Caco-2 (cell line): ENCODE measurements around the gene PIRT. TPM values are rescaled to one million over a fixed set of nuclear protein-coding genes. Genes with fewer than 3 reads are reported as not detected.

Experiments used
- BruUV-seq: library from RNA; stranded (reverse); fragments of 400-500 nt; replicated peaks from 2 replicates; lab custom pipeline; 2021; lab: Mats Ljungman, UMichigan
- CTCF ChIA-PET: fragments of 300-600 bp; sonication (Branson Sonifier 250); formaldehyde crosslinking; loops from one replicate; lab custom pipeline; 2022; ENCODE audit warnings: antibody characterized with exemption; lab: Charles Lee
- POLR2A ChIA-PET: fragments of 300-600 bp; sonication (Branson Sonifier 250); formaldehyde crosslinking; loops from one replicate; lab custom pipeline; 2022; ENCODE audit warnings: antibody characterized with exemption; lab: Charles Lee
- DNase-seq, 2 experiments: peaks; one replicate each; pipeline versions ENCODE4 v3.0.0 to v3.0.0-alpha.2; 2020 to 2022
- H3K27me3 ChIP-seq: replicated peaks from 2 replicates; pipeline ENCODE4 v1.6.0; 2011; ENCODE audit warnings: low read length; ENCODE audit not compliant: control insufficient read depth, insufficient read depth
- H3K36me3 ChIP-seq: 2 replicates; pipeline ENCODE4 v1.5.1; 2011; ENCODE audit warnings: low read length; ENCODE audit not compliant: control insufficient read depth, insufficient read depth
- H3K4me1 ChIP-seq: fragments of 250-450 bp; sonication (Bioruptor Pico); 2 replicates; pipeline ENCODE4 v1.5.1; 2020; ENCODE audit warnings: mild to moderate bottlenecking
- H3K4me3 ChIP-seq: 2 replicates; pipeline ENCODE4 v1.5.1; 2011; ENCODE audit warnings: low read depth, mild to moderate bottlenecking, control low read depth, low read length
- H3K9me3 ChIP-seq: fragments of 250-450 bp; sonication (Bioruptor Pico); 2 replicates; pipeline ENCODE4 v1.5.1; 2020; ENCODE audit warnings: mild to moderate bottlenecking, moderate library complexity
- H3K27ac Mint-ChIP-seq: one replicate; pipeline ENCODE4 v1.8.0; 2022; ENCODE audit warnings: mixed read lengths; ENCODE audit not compliant: unreplicated experiment
- H3K27me3 Mint-ChIP-seq: one replicate; pipeline ENCODE4 v1.8.0; 2022; ENCODE audit warnings: mixed read lengths; ENCODE audit not compliant: insufficient read depth, unreplicated experiment
- H3K36me3 Mint-ChIP-seq: one replicate; pipeline ENCODE4 v1.8.0; 2022; ENCODE audit warnings: mild to moderate bottlenecking, mixed read lengths; ENCODE audit not compliant: insufficient read depth, unreplicated experiment
- H3K4me1 Mint-ChIP-seq: one replicate; pipeline ENCODE4 v1.8.0; 2022; ENCODE audit warnings: low read depth, mixed read lengths; ENCODE audit not compliant: unreplicated experiment
- H3K4me3 Mint-ChIP-seq: one replicate; pipeline ENCODE4 v1.8.0; 2022; ENCODE audit warnings: mild to moderate bottlenecking, moderate library complexity, mixed read lengths; ENCODE audit not compliant: unreplicated experiment
- H3K9me3 Mint-ChIP-seq: one replicate; pipeline ENCODE4 v1.8.0; 2022; ENCODE audit warnings: mixed read lengths; ENCODE audit not compliant: unreplicated experiment
- intact Hi-C: fragments of 100-400 bp; cut with micrococcal nuclease; formaldehyde crosslinking; loops from one replicate; pipeline ENCODE4 v1.10.0; 2022; ENCODE audit not compliant: unreplicated experiment
- total RNA-seq: library from RNA; stranded (reverse); gene quantifications from 2 replicates; pipeline ENCODE4 v1.2.3, GENCODE V29; 2022
- TF ChIP-seq, protein P1 (sequence below), 2 experiments: fragments of 200-600 bp in 1 of 2; IDR thresholded peaks; 1 replicate in 1 of 2; 2 replicates in 1 of 2; pipeline versions ENCODE4 v1.5.1 to v1.8.0; 2011 to 2022; ENCODE audit warnings: antibody characterized with exemption in 1 of 2, control low read depth in 1 of 2, inconsistent platforms in 1 of 2, low read depth in 1 of 2, low read length in 1 of 2, mild to moderate bottlenecking in 1 of 2, moderate library complexity in 1 of 2; ENCODE audit not compliant: insufficient read depth in 1 of 2, severe bottlenecking in 1 of 2, unreplicated experiment in 1 of 2

PIRT gene
- total RNA-seq, 1 experiment from 2014 or later: not detected

DNA sequence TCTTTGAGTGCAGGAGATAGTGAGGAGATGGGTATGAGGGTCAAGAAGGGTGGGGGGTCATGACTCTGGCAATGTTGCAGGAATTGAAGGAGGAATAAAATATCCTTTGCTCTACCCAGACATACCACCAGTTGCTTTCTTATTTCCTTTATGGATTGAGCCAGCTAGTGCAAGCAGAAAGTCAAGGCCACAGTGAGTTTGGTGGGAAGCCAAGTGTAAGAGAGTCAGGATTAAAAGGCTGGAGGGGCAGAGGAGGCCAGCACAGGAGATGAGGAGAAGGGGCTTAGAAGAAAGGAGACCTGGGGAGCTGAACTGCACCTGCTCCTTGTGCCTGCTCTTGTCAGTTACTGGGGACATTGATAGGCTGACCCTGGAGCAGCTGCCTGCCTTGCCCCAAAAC is 16.1 kb downstream of the PIRT start:
- Histone ChIP-seq H3K4me3 (no peak overlapping the region), H3K9me3 (no peaks in the 10 kb centered on the region), H3K4me1 (no peaks in the 10 kb centered on the region), H3K36me3 (no peaks in the 10 kb centered on the region), H3K27me3 (no peaks in the 10 kb centered on the region)
- no peak overlapping the region for H3K4me3 Mint-ChIP-seq
- no peak overlapping the region for H3K27ac Mint-ChIP-seq
- no peaks in the 10 kb centered on the region for H3K27me3 Mint-ChIP-seq
- ChIA-PET POLR2A (no interaction called here), CTCF (no interaction called here)
- BruUV-seq: no TSS peak
- no peaks in the 10 kb centered on the region for H3K9me3 Mint-ChIP-seq
- H3K4me1 Mint-ChIP-seq: no peaks in the 10 kb centered on the region
- TF ChIP-seq, protein P1, sequence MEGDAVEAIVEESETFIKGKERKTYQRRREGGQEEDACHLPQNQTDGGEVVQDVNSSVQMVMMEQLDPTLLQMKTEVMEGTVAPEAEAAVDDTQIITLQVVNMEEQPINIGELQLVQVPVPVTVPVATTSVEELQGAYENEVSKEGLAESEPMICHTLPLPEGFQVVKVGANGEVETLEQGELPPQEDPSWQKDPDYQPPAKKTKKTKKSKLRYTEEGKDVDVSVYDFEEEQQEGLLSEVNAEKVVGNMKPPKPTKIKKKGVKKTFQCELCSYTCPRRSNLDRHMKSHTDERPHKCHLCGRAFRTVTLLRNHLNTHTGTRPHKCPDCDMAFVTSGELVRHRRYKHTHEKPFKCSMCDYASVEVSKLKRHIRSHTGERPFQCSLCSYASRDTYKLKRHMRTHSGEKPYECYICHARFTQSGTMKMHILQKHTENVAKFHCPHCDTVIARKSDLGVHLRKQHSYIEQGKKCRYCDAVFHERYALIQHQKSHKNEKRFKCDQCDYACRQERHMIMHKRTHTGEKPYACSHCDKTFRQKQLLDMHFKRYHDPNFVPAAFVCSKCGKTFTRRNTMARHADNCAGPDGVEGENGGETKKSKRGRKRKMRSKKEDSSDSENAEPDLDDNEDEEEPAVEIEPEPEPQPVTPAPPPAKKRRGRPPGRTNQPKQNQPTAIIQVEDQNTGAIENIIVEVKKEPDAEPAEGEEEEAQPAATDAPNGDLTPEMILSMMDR (IDR thresholded peaks at IDR 0.05; ENCODE audit: insufficient read depth in 1 of 2, low read depth in 1 of 2, low read length in 1 of 2, severe bottlenecking in 1 of 2, unreplicated experiment in 1 of 2): no peak
- DNase-seq: no peak
- intact Hi-C loops: no loop called here
- H3K36me3 Mint-ChIP-seq: no peaks in the 10 kb centered on the region

DNA sequence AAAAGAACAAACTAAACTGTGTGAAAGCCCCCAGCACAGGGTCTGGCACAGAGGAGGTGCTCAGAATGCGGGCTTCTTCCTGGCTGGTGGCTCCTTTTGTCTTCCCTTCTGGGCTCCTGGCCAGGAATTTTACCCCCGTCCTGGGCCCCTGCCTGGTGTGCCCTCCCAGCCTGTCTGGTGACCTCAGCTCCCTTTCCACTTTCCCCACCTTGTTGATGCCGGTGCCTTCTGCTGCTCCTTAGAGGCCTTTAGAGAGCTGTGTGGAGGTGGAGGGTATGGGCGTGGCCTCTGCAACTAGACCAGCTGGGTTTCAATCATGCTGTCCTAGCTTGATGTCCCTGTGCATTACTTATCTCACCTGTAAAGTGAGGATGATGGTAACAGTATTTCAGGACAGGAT is 16.8 kb downstream of the PIRT start:
- ChIA-PET CTCF (no interaction called here), POLR2A (no interaction called here)
- Mint-ChIP-seq H3K27ac (no peak overlapping the region), H3K4me1 (no peaks in the 10 kb centered on the region), H3K9me3 (no peaks in the 10 kb centered on the region), H3K27me3 (no peaks in the 10 kb centered on the region), H3K4me3 (no peak overlapping the region), H3K36me3 (no peaks in the 10 kb centered on the region)
- TF ChIP-seq, protein P1 (IDR thresholded peaks at IDR 0.05; ENCODE audit: insufficient read depth in 1 of 2, low read depth in 1 of 2, low read length in 1 of 2, severe bottlenecking in 1 of 2, unreplicated experiment in 1 of 2): no peak
- Histone ChIP-seq H3K9me3 (no peaks in the 10 kb centered on the region), H3K4me1 (no peaks in the 10 kb centered on the region), H3K4me3 (no peak overlapping the region), H3K36me3 (no peaks in the 10 kb centered on the region), H3K27me3 (no peaks in the 10 kb centered on the region)
- intact Hi-C loops: no loop called here
- no peak for DNase-seq
- no TSS peak for BruUV-seq

- ChIA-PET CTCF (no interaction called here), POLR2A (no interaction called here)
- Histone ChIP-seq H3K4me3 (no peak overlapping the region), H3K9me3 (no peaks in the 10 kb centered on the region), H3K36me3 (no peaks in the 10 kb centered on the region), H3K27me3 (no peaks in the 10 kb centered on the region), H3K4me1 (no peaks in the 10 kb centered on the region)
- Mint-ChIP-seq H3K36me3 (no peaks in the 10 kb centered on the region), H3K9me3 (no peaks in the 10 kb centered on the region), H3K4me3 (no peak overlapping the region), H3K27ac (no peak overlapping the region), H3K27me3 (no peaks in the 10 kb centered on the region), H3K4me1 (no peaks in the 10 kb centered on the region)
- intact Hi-C loops: no loop called here
- TF ChIP-seq, protein P1 (IDR thresholded peaks at IDR 0.05; ENCODE audit: insufficient read depth in 1 of 2, low read depth in 1 of 2, low read length in 1 of 2, severe bottlenecking in 1 of 2, unreplicated experiment in 1 of 2): no peak
- BruUV-seq: no TSS peak
- no peak for DNase-seq
These were observed 22.6 kb downstream of the PIRT start for GRCh38 chr17:10815319-10815718.
